Bladder microvascular endothelial cell (primary cell): ENCODE results near the gene CARTPT. TPM values are rescaled to one million over a fixed set of nuclear protein-coding genes. Genes with fewer than 3 reads are reported as not detected.

Source experiments
- total RNA-seq: library from RNA; depleted of rRNA; stranded (reverse); fragments of >200 nt; gene quantifications from 2 replicates; pipeline ENCODE4 v1.2.3, GENCODE V29; 2014

The CARTPT gene
- not detected in 2 replicates for total RNA-seq

DNA sequence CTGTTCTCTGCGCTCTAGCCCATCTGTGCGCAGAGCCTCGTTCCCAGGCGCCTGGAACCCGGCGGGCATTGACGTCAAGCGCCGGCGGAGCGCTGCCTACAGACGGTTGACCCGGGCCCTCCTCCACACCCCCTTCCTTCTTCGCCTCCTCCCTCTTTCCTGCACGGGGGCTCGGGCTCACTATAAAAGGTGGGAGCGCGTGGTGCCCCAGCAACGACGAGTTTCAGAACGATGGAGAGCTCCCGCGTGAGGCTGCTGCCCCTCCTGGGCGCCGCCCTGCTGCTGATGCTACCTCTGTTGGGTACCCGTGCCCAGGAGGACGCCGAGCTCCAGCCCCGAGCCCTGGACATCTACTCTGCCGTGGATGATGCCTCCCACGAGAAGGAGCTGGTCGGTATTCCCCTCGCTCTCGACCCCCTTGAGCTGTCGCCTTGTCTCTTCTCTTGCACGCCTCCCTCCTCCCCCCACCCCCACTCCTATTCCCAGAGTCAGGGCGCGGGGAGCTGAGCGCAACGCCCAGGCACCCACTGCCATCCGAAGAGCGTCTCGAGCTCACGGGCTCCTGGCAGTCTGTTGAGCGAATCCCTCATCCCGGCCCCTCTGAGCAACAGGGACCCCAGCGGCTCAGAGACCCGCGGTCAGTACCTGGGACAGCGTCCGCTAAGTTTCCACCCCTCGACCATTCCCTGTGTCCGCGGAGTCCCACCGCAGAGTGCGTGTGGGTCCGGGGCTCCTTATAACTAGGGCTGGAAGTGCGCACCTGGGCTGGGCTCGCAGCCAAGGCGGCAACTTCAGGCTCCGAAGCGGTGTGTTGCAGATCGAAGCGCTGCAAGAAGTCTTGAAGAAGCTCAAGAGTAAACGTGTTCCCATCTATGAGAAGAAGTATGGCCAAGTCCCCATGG is at the start of gene CARTPT:
Gene CARTPT, plus strand, starts transcription at position 213 of the 902 bp plus-strand sequence. Its CDS starts 19 bp downstream, at position 232.

Other genes starting within 250 kb of the CARTPT start
- 9.9 and 37.3 TPM in 2 replicates for gene MCCC2, start 131.9 kb upstream of the CARTPT start, total RNA-seq